ENCODE data around the gene DENND5A. TPM values are rescaled to one million over a fixed set of nuclear protein-coding genes. Genes with fewer than 3 reads are reported as not detected.

Gene DENND5A
- total and polyA plus RNA-seq, 2 of the 8 experiments (the other 6 are each of a cell fraction or from before 2014, with no cell fraction given) = 65.7 to 139 TPM

DNA sequence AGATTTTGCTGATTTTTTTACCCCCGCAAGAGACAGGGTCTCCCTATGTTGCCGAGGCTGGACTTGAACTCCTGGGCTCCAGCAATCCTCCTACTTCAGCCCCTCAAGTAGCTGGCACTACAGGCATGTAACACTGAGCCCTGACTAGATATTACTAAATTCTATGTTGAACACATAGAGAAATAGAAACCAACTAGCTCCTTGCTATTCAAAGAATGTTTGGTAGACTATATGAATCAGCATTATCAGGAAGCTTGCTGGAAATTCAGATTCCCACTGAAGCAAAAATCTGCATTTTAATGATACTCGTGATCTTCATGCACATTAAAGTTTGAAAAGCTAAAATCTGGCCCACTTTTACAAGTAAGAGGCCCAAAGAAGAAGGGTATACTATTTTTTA, 37.3 kb upstream of the DENND5A start:
- no peak overlapping the region for H3K18ac ChIP-seq (ENCODE audit: extremely low read depth, low read length)
- H3K9me3 ChIP-seq (ENCODE audit: insufficient read depth in 2 of 2, low read depth in 1 of 2, low read length in 1 of 2) = no peaks in the 10 kb centered on the region
- no peak for DNase-seq (ENCODE audit: low read depth in 1 of 2, low spot score in 2 of 2)
- H2BK5ac ChIP-seq (ENCODE audit: low read depth, low read length) = no peak overlapping the region
- 0 out of 7 replicates have a peak, but pooled peaks cover 0 to 2% (median 0%) of the 10 kb centered on the region in 4 experiments for H3K4me1 ChIP-seq (replicated peaks in 1 of 4; ENCODE audit: control insufficient read depth in 3 of 4, insufficient read depth in 4 of 4, low read length in 3 of 4)
- H3K9ac ChIP-seq (replicated peaks in 1 of 4; ENCODE audit: extremely low read depth in 1 of 4, low read depth in 3 of 4, low read length in 3 of 4) = no peak overlapping the region
- no peak overlapping the region for H2BK20ac ChIP-seq (ENCODE audit: low read length)
- no peaks in the 10 kb centered on the region for H3K23me2 ChIP-seq (ENCODE audit: low read depth, low read length)
- H3K56ac ChIP-seq (replicated peaks; ENCODE audit: insufficient read length, low read depth, low read length) = no peak overlapping the region
- H2BK120ac ChIP-seq (replicated peaks; ENCODE audit: low read depth, low read length) = no peak overlapping the region
- no peak for FAIRE-seq
- H3K4ac ChIP-seq (replicated peaks; ENCODE audit: insufficient read length, low read depth, low read length) = no peak overlapping the region
- no peak overlapping the region for H3K23ac ChIP-seq (ENCODE audit: insufficient read length)
- H3K36me3 ChIP-seq (ENCODE audit: control insufficient read depth in 2 of 4, insufficient read depth in 4 of 4, low read length in 3 of 4) = peaks cover 2 to 9% (median 3%) of the 10 kb centered on the region in 4 experiments; a peak in 4 of 8 replicates
- no peak overlapping the region for H3K4me3 ChIP-seq (ENCODE audit: extremely low read depth in 1 of 4, insufficient read depth in 2 of 4, low read depth in 3 of 4, low read length in 4 of 4)
- H3K79me1 ChIP-seq (ENCODE audit: low read depth, low read length) = no peaks in the 10 kb centered on the region; the same call in 1 of the 2 replicates
- H2BK12ac ChIP-seq (ENCODE audit: low read depth, low read length) = no peak overlapping the region
- no peak for TF ChIP-seq EP300 (IDR thresholded peaks at IDR 0.05; ENCODE audit: borderline replicate concordance in 1 of 2, low read depth in 2 of 2, low read length in 2 of 2)
- no CpG with 5 or more reads among the region's 3 CpGs for WGBS, 2 experiments (ENCODE audit: extremely low coverage in 1 of 2, insufficient coverage in 1 of 2, insufficient read length in 1 of 2, insufficient replicate concordance in 2 of 2, low coverage in 1 of 2, low lambda C conversion rate in 2 of 2, missing lambda C conversion rate in 1 of 2)
- H3K27ac ChIP-seq (ENCODE audit: low read depth, low read length) = no peak overlapping the region
- no peak overlapping the region for H2BK15ac ChIP-seq (ENCODE audit: low read length)
- no peaks in the 10 kb centered on the region for H3K27me3 ChIP-seq (replicated peaks in 1 of 4; ENCODE audit: control insufficient read depth in 3 of 4, extremely low read depth in 1 of 4, insufficient read depth in 3 of 4, low read length in 3 of 4)
- no peak overlapping the region for H4K5ac ChIP-seq (ENCODE audit: insufficient read length, low read depth, low read length)
- no peak overlapping the region for H4K91ac ChIP-seq (replicated peaks; ENCODE audit: insufficient read length, low read length)
- no peak overlapping the region for H3K14ac ChIP-seq (ENCODE audit: insufficient read length)
- no peak overlapping the region for H3K4me2 ChIP-seq (ENCODE audit: insufficient read depth in 1 of 2, low read depth in 2 of 2, low read length in 2 of 2)
- H3K79me2 ChIP-seq (ENCODE audit: control insufficient read depth in 1 of 2, insufficient read depth in 2 of 2, low read length in 2 of 2) = peaks cover 0 to 59% of the 10 kb centered on the region in 2 experiments; a peak in 3 of 4 replicates
- peaks cover 0 to 3% of the 10 kb centered on the region in 2 experiments for H4K20me1 ChIP-seq (replicated peaks in 1 of 2; ENCODE audit: control insufficient read depth in 1 of 2, insufficient read depth in 2 of 2, low read length in 2 of 2)
- no peak overlapping the region for H2AFZ ChIP-seq (ENCODE audit: low read length)
- ChIA-PET POLR2A (ENCODE audit: partially characterized antibody) (no interaction called here), CTCF (ENCODE audit: partially characterized antibody) (no interaction called here)
- H2AK5ac ChIP-seq (ENCODE audit: low read depth, low read length) = no peak overlapping the region
- H4K8ac ChIP-seq (ENCODE audit: extremely low read depth, insufficient read depth, low read length) = no peak overlapping the region

Measured in H1 (cell line).